HG03103 (cell line): ENCODE results near the gene BANF1.
"Not testable (repeated sequence)": the region's sequence is repeated elsewhere in the genome, so short reads cannot be mapped to it uniquely, and the experiment has no call there.

ENCODE experiments used
- ATAC-seq: cut with Tn5 transposase; IDR thresholded peaks from one replicate; pipeline ENCODE4 v1.9.1; 2021; ENCODE audit warnings: low read depth; ENCODE audit not compliant: unreplicated experiment

The BANF1 gene

GRCh38 chr11:66008468-66009101, 6.3 kb downstream of the BANF1 start:
- ATAC-seq = no peak

DNA sequence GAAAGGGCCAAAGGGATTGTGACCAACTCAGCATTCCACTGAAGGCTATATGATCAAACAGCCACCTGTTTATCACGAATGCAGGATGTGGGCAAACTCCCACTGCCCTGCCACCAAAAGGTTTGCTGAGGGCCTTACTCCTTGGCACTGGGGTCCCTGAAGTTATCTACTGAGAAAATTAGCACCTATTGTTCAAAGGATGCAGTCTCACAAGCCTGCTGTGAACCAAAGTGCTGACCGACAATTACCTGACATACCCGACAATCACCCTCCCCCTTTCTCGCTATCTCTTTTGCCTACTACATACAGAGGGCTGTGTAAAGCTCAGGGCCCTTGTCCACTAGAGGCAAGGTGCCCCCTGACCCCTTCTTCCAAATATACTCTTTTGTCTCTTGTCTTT, 7.7 kb downstream of the BANF1 start:
- ATAC-seq = not testable (repeated sequence)

GRCh38 chr11:66011239-66011784, 9.0 kb downstream of the BANF1 start:
- no peak for ATAC-seq

- no peak for ATAC-seq
Measured at GRCh38 chr11:66011785-66012303, 9.5 kb downstream of the BANF1 start, which contains the start of gene CST6. Gene CST6, plus strand, starts transcription at chr11:66012008. Its CDS starts 37 bp downstream, at chr11:66012045.

DNA sequence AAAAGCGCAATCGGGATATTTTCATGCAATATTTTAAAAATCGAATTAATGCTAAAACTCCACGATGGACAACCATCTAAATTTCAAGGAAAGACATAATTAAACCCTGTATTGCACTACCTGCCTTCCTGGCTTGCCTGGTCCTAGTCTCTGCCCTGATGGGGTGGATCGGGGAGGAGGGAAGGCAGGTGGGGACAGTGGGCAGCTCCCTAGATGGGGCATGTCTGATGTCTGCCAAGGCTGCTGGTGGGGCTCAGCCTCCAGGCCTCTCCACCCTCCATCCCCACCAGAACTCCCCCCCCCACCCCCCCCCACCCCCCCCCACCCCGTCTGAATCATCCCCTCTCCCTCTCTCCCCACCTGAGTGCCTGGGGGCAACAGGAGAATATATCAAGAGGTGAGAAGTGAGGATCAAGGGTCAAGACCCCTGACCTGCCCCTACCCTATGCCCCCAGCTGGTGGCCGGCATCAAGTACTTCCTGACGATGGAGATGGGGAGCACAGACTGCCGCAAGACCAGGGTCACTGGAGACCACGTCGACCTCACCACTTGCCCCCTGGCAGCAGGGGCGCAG, 10.2 kb downstream of the BANF1 start:
- ATAC-seq = no peak

DNA sequence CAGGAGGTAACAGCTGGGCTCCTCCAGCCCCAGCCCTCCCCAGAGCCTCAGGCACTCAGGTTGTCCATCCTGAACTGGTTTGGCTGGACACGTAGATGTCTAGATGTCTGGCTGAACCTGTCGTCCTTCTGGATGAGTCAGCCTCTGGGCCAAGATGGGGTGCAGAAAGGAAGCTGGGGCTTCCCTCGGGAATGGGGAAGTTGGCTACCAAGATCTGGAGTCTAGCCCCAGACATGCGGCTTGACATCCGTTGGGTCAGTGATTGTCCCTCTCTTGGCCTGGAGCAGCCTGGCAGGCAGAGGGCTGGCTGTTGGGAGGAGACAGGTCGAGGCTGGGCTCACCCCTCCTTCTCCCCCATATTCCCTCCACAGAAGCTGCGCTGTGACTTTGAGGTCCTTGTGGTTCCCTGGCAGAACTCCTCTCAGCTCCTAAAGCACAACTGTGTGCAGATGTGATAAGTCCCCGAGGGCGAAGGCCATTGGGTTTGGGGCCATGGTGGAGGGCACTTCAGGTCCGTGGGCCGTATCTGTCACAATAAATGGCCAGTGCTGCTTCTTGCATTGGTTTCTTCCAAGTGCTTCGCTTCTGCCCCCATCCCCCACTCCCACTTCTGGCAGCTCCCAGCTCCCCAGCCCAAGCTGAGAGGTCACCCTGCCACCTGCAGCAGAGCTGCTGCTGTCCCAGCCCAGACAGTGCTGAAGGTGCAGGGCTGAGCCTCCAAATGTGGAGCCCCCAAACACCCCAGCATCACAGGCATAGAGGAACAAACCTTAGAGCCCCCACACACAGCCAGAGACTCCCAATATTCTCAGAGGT, 10.9 kb downstream of the BANF1 start:
- no peak for ATAC-seq

DNA sequence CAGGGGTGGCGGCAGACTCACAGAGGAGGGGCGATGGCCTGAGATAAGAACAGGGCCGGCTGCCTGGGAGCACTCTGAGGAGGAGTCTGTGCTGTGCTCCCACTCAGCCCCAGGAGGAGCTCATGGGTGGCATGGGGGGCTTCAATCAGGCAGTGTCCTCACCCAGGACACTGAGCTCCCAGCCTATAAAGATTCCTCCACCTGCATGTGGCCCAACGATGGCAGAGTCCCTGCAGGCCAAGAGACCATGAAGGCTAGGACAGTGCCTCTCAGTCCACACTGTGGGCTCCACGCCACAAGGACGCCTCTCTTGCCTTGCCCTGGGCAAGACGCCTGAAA, 11.4 kb downstream of the BANF1 start:
- no peak for ATAC-seq

- ATAC-seq = no peak
Measured at GRCh38 chr11:66014804-66015453, 12.6 kb downstream of the BANF1 start.

DNA sequence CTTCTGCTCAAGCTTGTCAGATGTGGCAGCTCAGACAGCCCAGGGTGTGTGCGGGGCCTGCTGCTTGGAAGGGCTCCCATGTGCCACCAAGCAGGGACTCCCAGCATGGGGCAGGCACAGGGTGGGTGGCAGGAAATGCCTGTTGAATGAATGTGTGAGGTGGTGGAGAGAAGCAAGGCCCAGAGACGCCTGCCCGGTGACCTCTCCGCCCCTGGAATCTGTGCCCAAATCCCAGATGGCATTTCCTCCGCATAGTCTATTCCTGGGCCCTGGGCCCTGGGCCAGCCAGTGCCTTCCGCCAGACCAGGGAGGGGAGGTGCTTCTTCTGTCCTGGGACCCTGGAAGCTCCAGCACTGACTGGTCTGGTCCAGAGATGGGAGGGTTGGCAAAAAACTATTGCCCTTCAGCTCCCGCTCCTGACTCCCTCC, 13.2 kb downstream of the BANF1 start:
- ATAC-seq = no peak

- ATAC-seq = no peak
Measured at GRCh38 chr11:66015936-66016792, 13.9 kb downstream of the BANF1 start.

DNA sequence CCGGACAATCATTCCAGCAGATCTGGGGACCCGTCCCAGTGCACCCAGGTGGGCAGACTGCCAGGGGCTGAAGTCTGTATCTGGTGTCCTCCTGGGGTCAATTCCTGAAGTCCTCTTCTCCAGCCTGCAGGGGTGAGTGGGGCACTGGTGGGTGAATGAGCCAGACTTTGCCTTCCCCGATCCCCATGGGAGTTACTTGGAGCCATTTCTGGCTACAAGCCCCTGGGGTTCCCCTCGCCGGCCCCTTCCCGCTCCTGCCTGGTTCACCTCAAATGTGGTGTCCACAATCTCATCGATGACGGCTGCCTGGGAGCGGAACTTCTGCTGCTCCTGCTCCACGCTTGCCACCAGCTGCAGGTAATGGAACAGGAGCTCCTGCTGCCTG, 14.5 kb downstream of the BANF1 start:
- no peak for ATAC-seq

GRCh38 chr11:66017321-66017720, 15.0 kb downstream of the BANF1 start:
- no peak for ATAC-seq

- no peak for ATAC-seq
Measured at GRCh38 chr11:66020212-66020611, 17.9 kb downstream of the BANF1 start.

- no peak for ATAC-seq
Measured at GRCh38 chr11:66020618-66021357, 18.5 kb downstream of the BANF1 start.

- no peak for ATAC-seq
Measured at GRCh38 chr11:66022401-66023185, 20.3 kb downstream of the BANF1 start.

DNA sequence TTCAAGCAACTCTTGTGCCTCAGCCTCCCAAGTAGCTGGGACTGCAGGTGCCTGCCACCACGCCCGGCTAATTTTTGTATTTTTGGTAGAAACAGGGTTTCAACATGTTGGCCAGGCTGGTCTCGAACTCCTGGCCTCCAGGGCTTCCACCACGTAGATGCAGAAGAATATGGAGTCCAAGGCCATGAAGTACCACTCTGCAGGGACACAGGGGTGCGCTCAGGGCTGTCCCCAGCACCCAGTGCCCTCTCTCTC, 20.8 kb downstream of the BANF1 start:
- not testable (repeated sequence) for ATAC-seq

- ATAC-seq = no peak
Measured at GRCh38 chr11:66026017-66026529, 23.8 kb downstream of the BANF1 start, which contains the start of gene CATSPER1. Gene CATSPER1, minus strand, starts transcription at chr11:66026479. Its CDS starts 100 bp downstream, at chr11:66026379.

DNA sequence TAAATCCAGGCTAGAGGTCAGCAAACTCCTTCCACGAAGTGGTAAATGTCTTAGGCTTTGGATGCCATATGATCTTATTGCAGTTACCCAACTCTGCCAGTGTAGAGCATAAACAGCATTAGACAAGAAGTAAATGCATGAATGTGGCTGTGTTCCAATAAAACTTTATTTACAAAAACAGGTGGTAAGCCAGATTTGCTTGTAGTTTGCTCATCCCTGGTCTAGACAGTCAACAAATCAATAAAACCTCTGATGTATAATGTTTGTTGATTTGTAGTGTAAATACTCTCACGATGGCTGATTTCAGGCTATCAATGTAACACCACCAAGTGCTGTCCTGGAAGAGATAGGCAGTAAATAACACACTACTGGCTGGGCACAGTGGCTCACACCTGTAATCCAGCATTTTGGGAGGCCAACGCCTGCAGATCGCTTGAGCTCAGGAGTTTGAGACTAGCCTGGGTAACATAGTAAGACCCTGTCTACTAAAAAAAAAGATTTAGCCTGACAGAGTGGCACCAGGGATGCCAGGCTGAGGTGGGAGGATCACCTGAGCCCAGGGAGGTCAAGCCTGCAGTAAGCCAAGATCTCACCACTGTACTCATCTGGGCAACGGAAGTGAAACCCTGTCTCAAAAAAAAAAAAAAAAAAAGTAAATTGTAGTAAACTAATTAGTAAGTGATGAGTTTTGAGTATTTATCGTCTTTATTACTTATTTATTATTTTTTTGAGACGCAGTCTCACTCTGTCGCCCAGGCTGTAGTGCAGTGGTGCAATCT, 30.8 kb downstream of the BANF1 start:
- ATAC-seq = no peak
